Osteoblast (primary cell): ENCODE data around the gene ZNF138. TPM values are rescaled to one million over a fixed set of nuclear protein-coding genes. Genes with fewer than 3 reads are reported as not detected.

Experiments
- DNase-seq: peaks from one replicate; pipeline ENCODE4 v3.0.0; 2011; ENCODE audit warnings: low spot score, mixed read lengths; ENCODE audit not compliant: insufficient read length; ENCODE audit errors: missing footprints
- H2AFZ ChIP-seq: 2 replicates; pipeline ENCODE4 v1.6.0; 2011; ENCODE audit warnings: mild to moderate bottlenecking, low read length
- H3K27ac ChIP-seq: 2 replicates; pipeline ENCODE4 v1.5.1; 2011; ENCODE audit warnings: mild to moderate bottlenecking, low read depth, low read length, moderate library complexity
- H3K27me3 ChIP-seq: 2 replicates; pipeline ENCODE4 v1.6.0; 2012; ENCODE audit warnings: mild to moderate bottlenecking, control low read depth, inconsistent platforms, low read length, moderate library complexity; ENCODE audit not compliant: insufficient read depth
- H3K36me3 ChIP-seq: 2 replicates; pipeline ENCODE4 v1.5.1; 2011; ENCODE audit warnings: mild to moderate bottlenecking, low read length, control low read depth, moderate library complexity; ENCODE audit not compliant: insufficient read depth
- H3K4me1 ChIP-seq: 2 replicates; pipeline ENCODE4 v1.5.1; 2011; ENCODE audit warnings: mild to moderate bottlenecking, low read length, control low read depth, moderate library complexity; ENCODE audit not compliant: insufficient read depth
- H3K4me2 ChIP-seq: 2 replicates; pipeline ENCODE4 v1.6.0; 2011; ENCODE audit warnings: mild to moderate bottlenecking, low read length; ENCODE audit not compliant: insufficient read depth
- H3K4me3 ChIP-seq: fragments of 200-600 bp; sonication (generic); 3 replicates; pipeline ENCODE4 v1.5.1; 2012; ENCODE audit warnings: mild to moderate bottlenecking, low read length, inconsistent platforms; ENCODE audit not compliant: insufficient read depth
- H3K79me2 ChIP-seq: 2 replicates; pipeline ENCODE4 v1.6.0; 2012; ENCODE audit warnings: mild to moderate bottlenecking, low read length, control low read depth, inconsistent platforms; ENCODE audit not compliant: insufficient read depth
- H3K9me3 ChIP-seq: 2 replicates; pipeline ENCODE4 v1.5.1; 2011; ENCODE audit warnings: low read depth, low read length, control low read depth
- H4K20me1 ChIP-seq: 2 replicates; pipeline ENCODE4 v1.6.0; 2012; ENCODE audit warnings: mild to moderate bottlenecking, low read length, control low read depth; ENCODE audit not compliant: insufficient read depth
- total RNA-seq: library from RNA; depleted of rRNA; stranded (reverse); fragments of >200 nt; gene quantifications from 2 replicates; pipeline ENCODE4 v1.2.3, GENCODE V29; 2012
- TF ChIP-seq, protein P1 (sequence below): IDR thresholded peaks from 2 replicates; pipeline ENCODE4 v1.5.1; 2011; ENCODE audit warnings: mild to moderate bottlenecking, low read depth, low read length, moderate library complexity; ENCODE audit errors: extremely low read depth

The ZNF138 gene
- total RNA-seq, 1 donor, result 4.7 TPM

DNA sequence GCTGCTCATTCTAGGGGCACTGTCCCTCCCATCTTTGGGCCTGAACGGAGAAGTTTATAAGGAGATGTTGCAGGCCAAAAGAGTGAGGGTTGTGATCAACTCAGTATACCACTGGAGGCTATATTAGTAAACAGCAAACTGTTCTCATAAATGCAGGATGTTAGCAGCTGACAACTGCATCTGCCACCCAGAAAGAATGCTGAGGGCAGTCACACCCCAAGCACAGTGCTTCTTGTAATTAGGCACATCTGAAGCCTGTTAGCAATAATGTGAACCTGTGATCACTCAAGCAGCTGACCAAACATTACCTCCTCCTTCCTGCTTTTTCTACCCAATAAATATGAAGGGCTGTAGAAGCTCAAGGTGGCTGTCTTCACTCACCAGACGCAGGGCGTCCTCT lies 38.4 kb upstream of the ZNF138 start:
- no peaks in the 10 kb centered on the region for H3K27me3 ChIP-seq
- H2AFZ ChIP-seq, result no peak overlapping the region
- H3K4me1 ChIP-seq, result no peaks in the 10 kb centered on the region
- H3K79me2 ChIP-seq, result no peaks in the 10 kb centered on the region
- no peaks in the 10 kb centered on the region for H3K36me3 ChIP-seq
- no peak for DNase-seq
- H3K4me2 ChIP-seq, result no peak overlapping the region
- H4K20me1 ChIP-seq, result no peaks in the 10 kb centered on the region
- H3K4me3 ChIP-seq, result no peak overlapping the region
- no peak overlapping the region for H3K27ac ChIP-seq
- no peaks in the 10 kb centered on the region for H3K9me3 ChIP-seq
- TF ChIP-seq, protein P1, sequence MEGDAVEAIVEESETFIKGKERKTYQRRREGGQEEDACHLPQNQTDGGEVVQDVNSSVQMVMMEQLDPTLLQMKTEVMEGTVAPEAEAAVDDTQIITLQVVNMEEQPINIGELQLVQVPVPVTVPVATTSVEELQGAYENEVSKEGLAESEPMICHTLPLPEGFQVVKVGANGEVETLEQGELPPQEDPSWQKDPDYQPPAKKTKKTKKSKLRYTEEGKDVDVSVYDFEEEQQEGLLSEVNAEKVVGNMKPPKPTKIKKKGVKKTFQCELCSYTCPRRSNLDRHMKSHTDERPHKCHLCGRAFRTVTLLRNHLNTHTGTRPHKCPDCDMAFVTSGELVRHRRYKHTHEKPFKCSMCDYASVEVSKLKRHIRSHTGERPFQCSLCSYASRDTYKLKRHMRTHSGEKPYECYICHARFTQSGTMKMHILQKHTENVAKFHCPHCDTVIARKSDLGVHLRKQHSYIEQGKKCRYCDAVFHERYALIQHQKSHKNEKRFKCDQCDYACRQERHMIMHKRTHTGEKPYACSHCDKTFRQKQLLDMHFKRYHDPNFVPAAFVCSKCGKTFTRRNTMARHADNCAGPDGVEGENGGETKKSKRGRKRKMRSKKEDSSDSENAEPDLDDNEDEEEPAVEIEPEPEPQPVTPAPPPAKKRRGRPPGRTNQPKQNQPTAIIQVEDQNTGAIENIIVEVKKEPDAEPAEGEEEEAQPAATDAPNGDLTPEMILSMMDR, result no peak

DNA sequence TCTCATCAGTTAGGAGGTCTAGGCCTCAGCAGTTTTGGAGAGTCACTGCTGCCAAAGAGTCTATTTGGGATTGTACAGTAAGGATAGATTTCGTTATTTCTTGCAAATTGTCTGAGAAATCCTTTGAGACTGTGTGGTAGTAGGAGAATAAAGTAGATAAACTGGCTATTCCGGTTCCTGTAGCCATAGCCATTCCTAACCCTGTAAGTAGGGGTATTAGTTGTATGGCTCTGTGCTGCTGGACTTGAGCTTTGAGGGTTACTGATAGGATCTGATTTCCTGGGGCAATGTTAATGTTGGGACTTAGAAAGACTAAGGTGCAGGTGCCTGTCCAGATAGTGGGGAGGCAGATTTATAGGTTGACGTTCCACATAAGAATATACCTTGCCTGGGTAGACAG lies 36.1 kb upstream of the ZNF138 start:
- Histone ChIP-seq H3K27me3 (no peaks in the 10 kb centered on the region), H2AFZ (no peak overlapping the region), H3K4me2 (no peak overlapping the region), H3K9me3 (no peaks in the 10 kb centered on the region), H4K20me1 (no peaks in the 10 kb centered on the region), H3K27ac (no peak overlapping the region), H3K36me3 (no peaks in the 10 kb centered on the region), H3K4me1 (no peaks in the 10 kb centered on the region), H3K79me2 (no peaks in the 10 kb centered on the region), H3K4me3 (no peak overlapping the region)
- DNase-seq, result no peak
- TF ChIP-seq, protein P1, result no peak

DNA sequence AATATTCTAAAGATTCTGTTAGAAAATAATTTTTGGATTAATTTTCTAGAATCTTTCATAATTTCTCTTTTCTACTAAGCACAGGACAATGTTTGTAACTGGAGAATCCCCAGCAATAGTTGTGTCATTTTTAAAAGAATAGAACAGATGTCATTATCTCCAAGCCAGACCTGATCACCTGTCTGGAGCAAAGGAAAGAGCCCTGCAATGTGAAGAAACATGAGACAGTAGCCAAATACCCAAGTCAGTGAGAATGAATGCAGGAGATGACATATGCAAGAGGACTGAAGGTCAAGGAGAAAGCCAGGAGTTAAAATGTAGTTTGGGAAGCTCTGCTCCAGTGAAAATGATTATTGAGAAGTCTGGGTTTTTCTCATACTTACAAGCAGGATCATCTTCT lies 25.4 kb upstream of the ZNF138 start:
- Histone ChIP-seq H4K20me1 (no peaks in the 10 kb centered on the region), H3K4me3 (no peak overlapping the region), H3K36me3 (no peaks in the 10 kb centered on the region), H3K27me3 (no peaks in the 10 kb centered on the region), H2AFZ (no peak overlapping the region), H3K4me2 (no peak overlapping the region), H3K79me2 (no peaks in the 10 kb centered on the region), H3K27ac (no peak overlapping the region), H3K4me1 (no peaks in the 10 kb centered on the region), H3K9me3 (no peaks in the 10 kb centered on the region)
- DNase-seq, result no peak
- TF ChIP-seq, protein P1, result no peak

DNA sequence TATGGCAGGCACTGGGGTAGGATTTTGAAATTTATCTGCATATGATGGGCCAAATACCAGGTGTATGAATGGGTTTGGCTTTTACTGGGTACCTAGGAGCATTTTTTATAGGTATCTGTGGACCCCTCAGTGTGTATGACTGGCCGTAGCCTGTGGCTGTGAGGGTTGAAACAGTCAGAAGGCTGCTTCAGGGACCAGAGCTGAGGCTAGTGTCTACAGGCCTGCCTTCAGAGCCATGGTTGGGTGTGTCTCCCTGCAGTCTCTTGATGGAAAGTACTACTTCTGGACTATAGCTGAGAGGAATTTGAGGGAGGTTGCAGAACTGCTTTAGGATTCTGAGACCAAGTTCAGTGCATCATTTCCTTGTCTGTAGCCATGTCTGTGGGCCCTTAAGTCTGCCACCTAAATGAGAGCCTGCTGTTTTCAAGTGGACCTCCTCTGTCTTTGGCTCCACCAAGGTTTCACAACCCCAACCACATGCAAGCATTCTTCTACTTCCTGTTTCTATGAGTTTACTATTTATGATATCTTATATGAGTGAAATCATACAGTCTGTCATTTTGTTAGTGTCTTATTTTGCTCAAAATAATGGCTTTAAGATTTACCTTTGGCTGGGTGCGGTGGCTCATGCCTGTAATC lies 19.9 kb upstream of the ZNF138 start:
- no peaks in the 10 kb centered on the region for H4K20me1 ChIP-seq
- no peak for DNase-seq
- H3K4me3 ChIP-seq, result no peak overlapping the region
- H3K36me3 ChIP-seq, result no peaks in the 10 kb centered on the region
- no peaks in the 10 kb centered on the region for H3K9me3 ChIP-seq
- no peak overlapping the region for H2AFZ ChIP-seq
- H3K27me3 ChIP-seq, result no peaks in the 10 kb centered on the region
- TF ChIP-seq, protein P1, result no peak
- no peaks in the 10 kb centered on the region for H3K79me2 ChIP-seq
- H3K27ac ChIP-seq, result no peak overlapping the region
- no peaks in the 10 kb centered on the region for H3K4me1 ChIP-seq
- no peak overlapping the region for H3K4me2 ChIP-seq
